BJ (cell line): ENCODE data around the gene SLC38A8. TPM values are rescaled to one million over a fixed set of nuclear protein-coding genes. Genes with fewer than 3 reads are reported as not detected.

Experiments used
- CTCF ChIA-PET: fragments of 350-600 bp; formaldehyde crosslinking; extraction: SDS; loops from one replicate; lab custom pipeline; 2021; ENCODE audit warnings: antibody characterized with exemption, inconsistent platforms; lab: Yijun Ruan, JAX
- POLR2A ChIA-PET: fragments of 300-600 bp; sonication (Branson Sonifier 250); formaldehyde crosslinking; extraction: SDS; loops from one replicate; lab custom pipeline; 2021; ENCODE audit warnings: antibody characterized with exemption; lab: Charles Lee
- DNase-seq: peaks from one replicate; pipeline ENCODE4 v3.0.0-alpha.2; 2011; ENCODE audit warnings: low read depth
- H3K27me3 ChIP-seq: 2 replicates; pipeline ENCODE4 v1.6.0; 2011; ENCODE audit warnings: low read length; ENCODE audit not compliant: control insufficient read depth, insufficient read depth
- H3K36me3 ChIP-seq: 2 replicates; pipeline ENCODE4 v1.5.1; 2011; ENCODE audit warnings: low read length; ENCODE audit not compliant: control insufficient read depth, insufficient read depth
- H3K4me3 ChIP-seq: 2 replicates; pipeline ENCODE4 v1.5.1; 2011; ENCODE audit warnings: low read depth, mild to moderate bottlenecking, control low read depth, low read length
- polyA plus RNA-seq: library from polyadenylated mRNA; depleted of rRNA; stranded (reverse); fragments of >200 nt; gene quantifications from 2 replicates; pipeline ENCODE4 v1.2.3, GENCODE V29; 2011
- TF ChIP-seq, protein P1 (sequence below): IDR thresholded peaks from 2 replicates; pipeline ENCODE4 v1.5.1; 2011; ENCODE audit warnings: low read depth, mild to moderate bottlenecking, control low read depth, inconsistent platforms, low read length, moderate library complexity; ENCODE audit not compliant: insufficient read depth

The SLC38A8 gene
- polyA plus RNA-seq, 1 experiment, result not detected

DNA sequence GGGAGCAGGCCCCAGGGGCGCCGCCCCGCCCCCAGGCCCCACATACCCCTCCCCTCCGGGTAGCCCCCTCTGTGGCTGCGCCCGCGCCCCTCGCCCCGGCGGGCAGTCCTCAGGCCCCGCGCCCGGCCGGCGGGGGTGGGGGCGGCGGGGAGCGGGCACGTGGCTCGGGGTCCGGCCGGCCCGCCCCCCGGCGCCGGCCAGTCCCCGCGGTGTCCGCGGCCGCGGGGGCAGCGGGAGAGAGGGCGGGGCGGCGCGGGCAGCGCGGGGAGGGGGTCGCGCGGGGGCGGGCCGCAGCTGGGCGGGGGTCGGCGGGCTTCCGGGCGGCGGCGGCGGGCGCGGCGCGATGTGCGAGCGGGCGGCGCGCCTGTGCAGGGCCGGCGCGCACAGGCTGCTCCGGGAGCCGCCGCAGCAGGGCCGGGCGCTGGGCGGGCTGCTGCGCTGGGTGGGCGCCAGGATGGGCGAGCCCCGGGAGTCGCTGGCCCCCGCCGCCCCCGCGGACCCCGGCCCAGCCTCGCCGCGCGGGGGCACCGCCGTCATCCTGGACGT lies 74.2 kb downstream of the SLC38A8 start:
- Histone ChIP-seq H3K4me3 (peak overlapping the region; percentile 33), H3K27me3 (peaks cover 11% of the 10 kb centered on the region), H3K36me3 (no peaks in the 10 kb centered on the region; the same call in 1 of the 2 replicates)
- TF ChIP-seq, protein P1, sequence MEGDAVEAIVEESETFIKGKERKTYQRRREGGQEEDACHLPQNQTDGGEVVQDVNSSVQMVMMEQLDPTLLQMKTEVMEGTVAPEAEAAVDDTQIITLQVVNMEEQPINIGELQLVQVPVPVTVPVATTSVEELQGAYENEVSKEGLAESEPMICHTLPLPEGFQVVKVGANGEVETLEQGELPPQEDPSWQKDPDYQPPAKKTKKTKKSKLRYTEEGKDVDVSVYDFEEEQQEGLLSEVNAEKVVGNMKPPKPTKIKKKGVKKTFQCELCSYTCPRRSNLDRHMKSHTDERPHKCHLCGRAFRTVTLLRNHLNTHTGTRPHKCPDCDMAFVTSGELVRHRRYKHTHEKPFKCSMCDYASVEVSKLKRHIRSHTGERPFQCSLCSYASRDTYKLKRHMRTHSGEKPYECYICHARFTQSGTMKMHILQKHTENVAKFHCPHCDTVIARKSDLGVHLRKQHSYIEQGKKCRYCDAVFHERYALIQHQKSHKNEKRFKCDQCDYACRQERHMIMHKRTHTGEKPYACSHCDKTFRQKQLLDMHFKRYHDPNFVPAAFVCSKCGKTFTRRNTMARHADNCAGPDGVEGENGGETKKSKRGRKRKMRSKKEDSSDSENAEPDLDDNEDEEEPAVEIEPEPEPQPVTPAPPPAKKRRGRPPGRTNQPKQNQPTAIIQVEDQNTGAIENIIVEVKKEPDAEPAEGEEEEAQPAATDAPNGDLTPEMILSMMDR, result no peak
- CTCF ChIA-PET, result interaction anchor here (1.7 kb wide), 1 partner anchor 73 kb away, joined by 6 read pairs; no protein-coding TSS in a partner anchor
- POLR2A ChIA-PET, result no interaction called here
- DNase-seq, result no peak

DNA sequence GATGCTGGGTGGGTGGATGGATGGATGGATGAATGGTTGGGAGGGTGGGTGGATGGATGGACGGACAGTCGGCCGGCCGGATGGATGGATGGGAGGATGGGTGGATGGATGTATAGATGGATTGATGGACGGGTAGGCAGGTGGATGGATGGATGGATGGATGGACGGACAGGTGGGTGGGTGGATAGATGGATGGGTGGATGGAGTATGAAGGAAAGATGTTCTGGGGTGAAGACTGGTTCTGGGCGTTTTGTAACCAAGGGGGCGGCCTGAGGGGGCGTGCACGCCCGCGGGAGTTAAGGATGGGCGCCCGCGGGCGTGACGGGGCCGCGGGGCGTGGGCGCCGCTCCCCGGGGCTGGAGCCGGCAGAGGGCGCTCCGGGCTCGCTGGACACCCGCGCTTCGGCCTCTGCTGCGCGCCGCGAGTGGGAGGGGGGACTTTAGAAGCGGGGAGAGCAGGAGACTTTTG lies 74.7 kb downstream of the SLC38A8 start, which contains the start of gene NECAB2:
TSS of gene NECAB2 (plus strand) at position 407 of the 468 bp plus-strand sequence. CDS start 405 bp downstream, outside the sequence.
- H3K36me3 ChIP-seq, result no peaks in the 10 kb centered on the region; the same call in 1 of the 2 replicates
- peak within 1 kb of the TSS; percentile 33 for H3K4me3 ChIP-seq
- TF ChIP-seq, protein P1, result peak; percentile 51
- DNase-seq, result no peak
- H3K27me3 ChIP-seq, result peaks cover 11% of the 10 kb centered on the region
- POLR2A ChIA-PET, result no interaction called here
- CTCF ChIA-PET, result no interaction called here

DNA sequence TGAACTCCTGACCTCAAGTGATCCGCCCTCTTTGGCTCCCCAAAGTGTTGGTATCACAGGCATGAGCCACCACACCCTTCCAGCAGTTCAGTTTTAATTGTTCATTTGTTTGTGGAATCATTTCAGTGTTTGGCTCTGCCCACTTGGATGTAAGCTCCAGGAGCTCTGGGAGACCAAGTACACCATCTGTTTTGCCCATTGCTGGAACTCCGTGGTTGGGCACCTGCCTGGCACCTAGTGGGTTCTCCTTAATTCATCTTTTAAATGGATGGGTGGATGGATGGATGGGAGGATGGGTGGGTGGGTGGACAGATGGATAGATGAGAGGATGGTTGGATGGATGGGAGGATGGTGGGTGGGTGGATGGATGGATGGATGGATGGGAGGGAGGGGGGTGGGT lies 75.5 kb downstream of the SLC38A8 start:
- Histone ChIP-seq H3K27me3 (peaks cover 11% of the 10 kb centered on the region), H3K36me3 (no peaks in the 10 kb centered on the region; the same call in 1 of the 2 replicates), H3K4me3 (no peak overlapping the region)
- TF ChIP-seq, protein P1, result no peak
- POLR2A ChIA-PET, result no interaction called here
- CTCF ChIA-PET, result interaction anchor here (1.2 to 3.1 kb wide), 2 partner anchors 97 to 99 kb away, joined by 5 to 13 read pairs; no protein-coding TSS in a partner anchor
- no peak for DNase-seq

DNA sequence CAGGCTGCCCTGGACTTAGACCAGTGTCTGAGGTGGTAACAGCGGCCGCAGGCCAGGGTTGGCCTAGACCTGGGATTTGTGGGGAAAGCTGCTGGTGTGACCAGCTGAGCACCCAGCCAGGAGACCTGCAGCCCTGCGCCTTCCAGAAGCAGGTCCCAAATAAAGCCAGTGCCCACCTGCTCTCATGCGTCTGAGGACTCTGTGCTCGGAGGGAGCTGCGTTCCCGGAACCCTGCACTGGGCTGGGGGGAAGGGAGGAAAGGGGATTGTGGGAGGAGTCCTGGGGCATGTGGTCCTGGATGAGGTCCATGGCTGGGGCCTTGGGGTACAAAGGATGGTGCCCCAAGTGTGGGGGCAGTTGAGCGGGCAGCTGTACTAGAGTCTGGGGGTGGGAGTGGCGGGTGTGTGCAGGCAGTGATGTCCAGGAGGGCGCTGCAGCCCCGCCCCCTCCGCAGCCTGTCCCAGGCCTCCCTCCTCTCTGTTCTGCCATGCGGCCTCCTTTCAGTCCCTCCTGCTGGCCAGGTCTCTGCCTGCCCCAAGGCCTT lies 76.4 kb downstream of the SLC38A8 start:
- CTCF ChIA-PET, result interaction anchor here (0.6 to 3.1 kb wide), 4 partner anchors 10 to 100 kb away, joined by 3 to 13 read pairs (median 4); partner anchors contain the start of gene OSGIN1
- H3K36me3 ChIP-seq, result peaks cover 2% of the 10 kb centered on the region; the same call in 1 of the 2 replicates
- TF ChIP-seq, protein P1, result no peak
- POLR2A ChIA-PET, result no interaction called here
- H3K4me3 ChIP-seq, result no peak overlapping the region
- DNase-seq, result no peak
- H3K27me3 ChIP-seq, result peaks cover 11% of the 10 kb centered on the region

DNA sequence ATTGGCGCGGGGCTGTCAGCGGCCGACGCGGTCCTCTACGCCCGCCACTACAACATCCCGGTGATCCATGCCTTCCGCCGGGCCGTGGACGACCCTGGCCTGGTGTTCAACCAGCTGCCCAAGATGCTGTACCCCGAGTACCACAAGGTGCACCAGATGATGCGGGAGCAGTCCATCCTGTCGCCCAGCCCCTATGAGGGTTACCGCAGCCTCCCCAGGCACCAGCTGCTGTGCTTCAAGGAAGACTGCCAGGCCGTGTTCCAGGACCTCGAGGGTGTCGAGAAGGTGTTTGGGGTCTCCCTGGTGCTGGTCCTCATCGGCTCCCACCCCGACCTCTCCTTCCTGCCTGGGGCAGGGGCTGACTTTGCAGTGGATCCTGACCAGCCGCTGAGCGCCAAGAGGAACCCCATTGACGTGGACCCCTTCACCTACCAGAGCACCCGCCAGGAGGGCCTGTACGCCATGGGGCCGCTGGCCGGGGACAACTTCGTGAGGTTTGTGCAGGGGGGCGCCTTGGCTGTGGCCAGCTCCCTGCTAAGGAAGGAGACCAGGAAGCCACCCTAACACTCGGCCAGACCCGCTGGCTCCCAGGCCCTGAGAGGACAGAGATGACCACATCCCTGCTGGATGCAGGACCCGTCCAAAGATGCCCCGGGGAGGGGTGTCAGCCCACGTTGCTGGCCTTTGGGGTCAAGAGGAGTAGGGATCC lies 77.0 kb downstream of the SLC38A8 start:
- DNase-seq, result no peak
- ChIA-PET CTCF (interaction anchor here (0.6 to 3.1 kb wide), 3 partner anchors 9 to 101 kb away, joined by 3 to 13 read pairs (median 3); partner anchors contain the start of gene OSGIN1), POLR2A (no interaction called here)

More for the DNA sequence above, 77.0 kb downstream of the SLC38A8 start:
- H3K4me3 ChIP-seq, result no peak overlapping the region
- TF ChIP-seq, protein P1, result no peak
- H3K36me3 ChIP-seq, result peaks cover 4% of the 10 kb centered on the region
- H3K27me3 ChIP-seq, result peaks cover 11% of the 10 kb centered on the region
